Heart right ventricle (tissue), 16 donors: ENCODE measurements around the gene KRT71. TPM values are rescaled to one million over a fixed set of nuclear protein-coding genes. Genes with fewer than 3 reads are reported as not detected.

ENCODE experiments used
- ATAC-seq, 8 donors: fragments of 200-7000 bp; cut with Tn5 transposase; one replicate each; pipeline ENCODE4 v1.9.1; 2020; ENCODE audit warnings: mild to moderate bottlenecking in 8 of 8, moderate library complexity in 8 of 8, moderate number of reproducible peaks in 1 of 8
- DNase-seq, 2 donors: peaks; one replicate each; pipeline ENCODE4 v3.0.0-alpha.2; 2020
- H3K27ac ChIP-seq, 10 donors: fragments of 200-600 bp; sonication (generic) in 2 of 10; one replicate each; pipeline versions ENCODE4 v1.5.0 to v1.8.0; 2020 to 2022; ENCODE audit warnings: mild to moderate bottlenecking in 3 of 10
- H3K27me3 ChIP-seq, 7 donors: fragments of 200-600 bp; one replicate each; pipeline ENCODE4 v1.8.0; 2021 to 2022; ENCODE audit warnings: mild to moderate bottlenecking in 2 of 7
- H3K36me3 ChIP-seq, 9 donors: fragments of 200-600 bp; sonication (generic) in 1 of 9; one replicate each; pipeline versions ENCODE4 v1.5.0 to v1.8.0; 2020 to 2022; ENCODE audit warnings: mild to moderate bottlenecking in 2 of 9
- H3K4me1 ChIP-seq, 9 donors: fragments of 200-600 bp; sonication (generic) in 1 of 9; one replicate each; pipeline versions ENCODE4 v1.5.0 to v1.8.0; 2020 to 2022; ENCODE audit warnings: mild to moderate bottlenecking in 4 of 9
- H3K4me3 ChIP-seq, 10 donors: fragments of 200-600 bp; sonication (generic) in 2 of 10; one replicate each; pipeline versions ENCODE4 v1.5.0 to v1.8.0; 2020 to 2022; ENCODE audit warnings: mild to moderate bottlenecking in 7 of 10, moderate library complexity in 2 of 10
- H3K9me3 ChIP-seq, 11 donors: fragments of 200-600 bp in 10 of 11; sonication (generic) in 2 of 11; one replicate each; pipeline versions ENCODE4 v1.5.0 to v1.8.0; 2013 to 2022; ENCODE audit warnings: mild to moderate bottlenecking in 2 of 11, control low read depth in 1 of 11, moderate library complexity in 1 of 11
- WGBS, 2 donors: extraction: QIAGEN DNeasy Blood & Tissue Kit; methylation state at CpG; one replicate each; pipeline ENCODE4 v1.1.7; 2013; ENCODE audit warnings: inconsistent platforms in 1 of 2; 5-methylcytosine and 5-hydroxymethylcytosine counted together
- intact Hi-C, 10 donors: fragments of 100-400 bp; cut with DNase I; formaldehyde crosslinking; loops; one replicate each; pipeline versions ENCODE4 v1.11.1 to v1.14.2; 2022
- polyA plus RNA-seq, 2 donors: library from polyadenylated mRNA; stranded (reverse); fragments of 200-250 nt; gene quantifications; one replicate each; pipeline ENCODE4 v1.2.3, GENCODE V29; 2013
- total RNA-seq, 10 donors: library from RNA; stranded (reverse); fragmentation: NEBNext Ultra II Directional in 3 of 10; extraction: Animal tissue kit (Norgen Biotek cat#: 25700) in 3 of 10; gene quantifications; one replicate each; pipeline versions ENCODE4 v1.2.1 to v1.2.4, GENCODE V29; 2021 to 2023
- TF ChIP-seq, protein P1 (sequence below), 9 donors: fragments of 200-600 bp; sonication (generic) in 2 of 9; IDR thresholded peaks; one replicate each; pipeline versions ENCODE4 v1.5.0 to v1.8.0; 2021 to 2022; ENCODE audit warnings: antibody characterized with exemption in 9 of 9, mild to moderate bottlenecking in 5 of 9, moderate library complexity in 1 of 9
- donor health status: Arrhythmogenic right ventricular cardiomyopathy.
- donor health status: ischemic (EF 13 %, LVEDD 7.1; RV severe dilation, severe dysfunction).
- donor health status: healthy with polysubstance abuse.
- donor health status: DM: no; HTN: yes; CAD: no.
- donor health status: DM: no; HTN: no; CAD: no.
- donor health status: ischemic (EF 25% LVEDD 6.9; RV normal size, moderate dysfunction).
- donor health status: ischemic (EF 25% LVEDD 5.7; RV mildly dilated, moderate dysfunction).
- donor health status: healthy.
- donor health status: DM: yes; HTN: yes; CAD: no.
- donor health status: Ischemic cardiomyopathy.
- donor health status: ischemic (EF 35%, LVEDD 5.7; RV mildly dilated, moderate dysfunction).
- donor health status: nonischemic (EF 11% LVEDD 7.7; RV severe dilation, severe dysfunction).
- donor health status: DM: yes; HTN: yes; CAD: no.
- donor health status: PGD.
- donor health status: ischemic (EF 29% LVEDD 5.4; RV normal size, mild dysfunction).
- donor health status: nonischemic (EF 23%, LVEDD 6.1; RV moderate dilation, normal function).

Gene KRT71
- total and polyA plus RNA-seq, 12 donors = not detected

DNA sequence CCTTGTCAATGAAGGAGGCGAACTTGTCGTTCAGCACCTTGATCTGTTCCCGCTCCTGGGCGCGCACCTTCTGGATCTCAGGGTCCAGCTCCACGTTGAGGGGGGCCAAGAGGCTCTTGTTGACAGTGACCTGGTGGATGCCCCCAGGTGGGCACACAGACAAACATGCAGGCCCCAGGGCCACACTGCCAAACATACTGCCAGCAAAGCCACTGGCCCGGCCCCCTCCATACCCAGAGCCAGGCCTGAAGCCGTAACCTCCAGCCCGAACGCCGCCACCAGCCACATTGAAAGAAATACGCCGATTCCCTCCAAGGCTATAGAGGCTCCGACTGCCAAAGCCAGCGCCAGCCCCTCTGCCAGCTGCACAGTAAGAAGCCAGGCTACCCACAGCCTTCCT, 20.4 kb upstream of the KRT71 start:
- no peaks in the 10 kb centered on the region for H3K36me3 ChIP-seq
- no peak for DNase-seq
- intact Hi-C loops = loop anchor here in 1 of 10 donors (10.0 kb wide), 1 partner anchor 411 kb away; no protein-coding TSS in a partner anchor
- H3K27me3 ChIP-seq = peaks cover 0 to 60% (median 11%) of the 10 kb centered on the region in 7 donors
- 90 to 93% methylated on average over 15 of the region's 15 CpGs for WGBS, 2 donors
- H3K27ac ChIP-seq = no peak overlapping the region
- TF ChIP-seq, protein P1, sequence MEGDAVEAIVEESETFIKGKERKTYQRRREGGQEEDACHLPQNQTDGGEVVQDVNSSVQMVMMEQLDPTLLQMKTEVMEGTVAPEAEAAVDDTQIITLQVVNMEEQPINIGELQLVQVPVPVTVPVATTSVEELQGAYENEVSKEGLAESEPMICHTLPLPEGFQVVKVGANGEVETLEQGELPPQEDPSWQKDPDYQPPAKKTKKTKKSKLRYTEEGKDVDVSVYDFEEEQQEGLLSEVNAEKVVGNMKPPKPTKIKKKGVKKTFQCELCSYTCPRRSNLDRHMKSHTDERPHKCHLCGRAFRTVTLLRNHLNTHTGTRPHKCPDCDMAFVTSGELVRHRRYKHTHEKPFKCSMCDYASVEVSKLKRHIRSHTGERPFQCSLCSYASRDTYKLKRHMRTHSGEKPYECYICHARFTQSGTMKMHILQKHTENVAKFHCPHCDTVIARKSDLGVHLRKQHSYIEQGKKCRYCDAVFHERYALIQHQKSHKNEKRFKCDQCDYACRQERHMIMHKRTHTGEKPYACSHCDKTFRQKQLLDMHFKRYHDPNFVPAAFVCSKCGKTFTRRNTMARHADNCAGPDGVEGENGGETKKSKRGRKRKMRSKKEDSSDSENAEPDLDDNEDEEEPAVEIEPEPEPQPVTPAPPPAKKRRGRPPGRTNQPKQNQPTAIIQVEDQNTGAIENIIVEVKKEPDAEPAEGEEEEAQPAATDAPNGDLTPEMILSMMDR (IDR thresholded peaks at IDR 0.05) = no peak
- H3K4me1 ChIP-seq = no peaks in the 10 kb centered on the region
- no peak for ATAC-seq
- no peak overlapping the region for H3K4me3 ChIP-seq
- H3K9me3 ChIP-seq = no peaks in the 10 kb centered on the region

DNA sequence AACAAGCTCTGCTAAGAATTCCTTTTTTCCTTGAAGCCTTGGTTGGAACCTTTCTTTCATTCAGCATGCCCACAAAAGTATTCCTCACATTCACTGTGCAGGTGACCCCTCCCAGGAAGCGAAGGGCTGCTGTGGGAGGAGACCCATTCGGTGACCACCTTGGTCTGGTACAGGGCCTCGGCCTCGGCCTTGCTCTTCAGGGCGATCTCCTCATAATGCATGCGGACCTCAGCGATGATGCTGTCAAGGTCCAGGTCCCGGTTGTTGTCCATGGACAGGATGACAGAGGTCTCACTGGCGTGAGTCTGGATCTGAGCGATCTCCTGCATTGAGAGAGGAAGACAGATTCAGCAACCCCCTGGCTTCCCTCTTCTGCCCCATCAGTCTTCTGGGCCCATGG, 17.6 kb upstream of the KRT71 start:
- intact Hi-C loops = loop anchor here in 1 of 10 donors (10.0 kb wide), 1 partner anchor 414 kb away; no protein-coding TSS in a partner anchor

DNA sequence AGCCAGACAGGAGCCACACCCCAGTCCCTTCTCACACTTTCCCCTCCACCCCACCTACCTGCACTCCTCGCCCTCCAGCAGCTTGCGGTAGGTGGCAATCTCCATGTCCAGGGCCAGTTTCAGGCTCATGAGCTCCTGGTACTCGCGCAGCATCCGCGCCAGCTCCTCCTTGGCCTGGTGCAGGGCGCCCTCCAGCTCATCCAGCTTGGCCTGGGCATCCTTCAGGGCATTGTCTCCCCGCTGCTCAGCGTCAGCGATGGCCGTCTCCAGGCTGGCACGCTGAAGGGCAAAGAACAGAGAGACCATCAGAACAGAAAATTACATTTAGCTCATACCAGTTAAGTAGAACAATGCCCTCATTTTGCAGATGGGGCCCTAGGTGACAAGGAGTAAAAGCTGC, 15.2 kb upstream of the KRT71 start:
- intact Hi-C loops = no loop called here
- TF ChIP-seq, protein P1 (IDR thresholded peaks at IDR 0.05) = no peak
- no peaks in the 10 kb centered on the region for H3K9me3 ChIP-seq
- no peak overlapping the region for H3K27ac ChIP-seq
- DNase-seq (no peak), ATAC-seq (no peak)
- peaks cover 0 to 11% (median 0%) of the 10 kb centered on the region in 9 donors for H3K4me1 ChIP-seq
- no peaks in the 10 kb centered on the region for H3K36me3 ChIP-seq
- no peak overlapping the region for H3K4me3 ChIP-seq
- H3K27me3 ChIP-seq = peaks cover 0 to 75% (median 14%) of the 10 kb centered on the region in 7 donors
- 84 to 89% methylated on average over 12 of the region's 12 CpGs for WGBS, 2 donors

More for the DNA sequence above, 17.6 kb upstream of the KRT71 start:
- Histone ChIP-seq H3K4me1 (peaks cover 0 to 11% (median 0%) of the 10 kb centered on the region in 9 donors), H3K36me3 (no peaks in the 10 kb centered on the region), H3K4me3 (no peak overlapping the region), H3K27me3 (peaks cover 0 to 68% (median 16%) of the 10 kb centered on the region in 7 donors), H3K27ac (no peak overlapping the region), H3K9me3 (no peaks in the 10 kb centered on the region)
- no peak for ATAC-seq
- no peak for DNase-seq
- WGBS, 2 donors = 95 to 97% methylated on average over 10 of the region's 10 CpGs
- TF ChIP-seq, protein P1 (IDR thresholded peaks at IDR 0.05) = no peak

DNA sequence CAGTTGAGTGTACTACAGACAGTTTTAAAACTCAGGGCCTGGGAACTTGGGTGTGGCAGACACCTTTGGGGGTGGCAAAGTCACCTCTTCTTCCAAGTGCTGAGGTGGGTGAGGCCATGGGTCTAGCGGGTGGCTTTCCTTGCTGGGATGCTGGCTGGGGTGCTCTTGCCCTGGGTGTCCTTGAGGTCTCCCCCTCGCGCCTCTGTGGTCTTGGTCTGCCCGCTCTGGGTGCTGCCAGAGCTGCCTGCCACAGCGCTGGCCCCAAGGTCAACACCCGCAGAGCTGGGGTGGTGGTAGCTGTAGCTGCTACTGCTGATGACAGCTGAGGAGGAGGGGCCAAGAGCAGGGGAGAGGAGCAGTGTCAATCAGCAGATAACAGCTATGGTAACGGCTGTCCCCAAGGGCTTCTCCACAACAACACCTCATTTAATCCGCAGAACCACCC, 13.9 kb upstream of the KRT71 start:
- Histone ChIP-seq H3K27ac (peak overlapping the region in 3 of 10 donors; percentile 10 to 49 (median 22)), H3K36me3 (no peaks in the 10 kb centered on the region), H3K4me1 (peaks cover 0 to 11% (median 0%) of the 10 kb centered on the region in 9 donors), H3K27me3 (peaks cover 0 to 71% (median 14%) of the 10 kb centered on the region in 7 donors), H3K4me3 (no peak overlapping the region), H3K9me3 (no peaks in the 10 kb centered on the region)
- intact Hi-C loops = no loop called here
- TF ChIP-seq, protein P1 (IDR thresholded peaks at IDR 0.05) = no peak
- DNase-seq = peak; percentile 41 to 72
- peak; percentile 70 to 98 (median 94) for ATAC-seq
- 26 to 39% methylated on average over 8 of the region's 8 CpGs for WGBS, 2 donors
